WTC11 (cell line): ENCODE results near the gene ATPAF1.

ENCODE experiments used
- ATF3 ChIP-seq: sonication (generic); formaldehyde crosslinking; conservative IDR thresholded peaks from 2 replicates; pipeline ENCODE4 v1.8.1; 2022; ENCODE audit warnings: mild to moderate bottlenecking, missing genetic modification reagents
- ATF6 ChIP-seq: sonication (generic); formaldehyde crosslinking; IDR thresholded peaks from 2 replicates; pipeline ENCODE4 v1.8.1; 2023; ENCODE audit warnings: mild to moderate bottlenecking, missing genetic modification reagents
- CREB1 ChIP-seq: sonication (generic); formaldehyde crosslinking; IDR thresholded peaks from 2 replicates; pipeline ENCODE4 v1.8.0; 2023; ENCODE audit warnings: mild to moderate bottlenecking, missing genetic modification reagents
- CTCF ChIP-seq: fragments of 200-600 bp; IDR thresholded peaks from 2 replicates; pipeline ENCODE4 v1.8.0; 2022; ENCODE audit warnings: antibody characterized with exemption
- ERG ChIP-seq: fragments of 250-450 bp; sonication (Bioruptor Pico); IDR thresholded peaks from 2 replicates; pipeline ENCODE4 v1.8.0; 2021; ENCODE audit warnings: mild to moderate bottlenecking
- IRF2 ChIP-seq: sonication (generic); formaldehyde crosslinking; IDR thresholded peaks from 2 replicates; pipeline ENCODE4 v1.8.0; 2022; ENCODE audit warnings: low read depth, missing genetic modification reagents, borderline replicate concordance
- MLX ChIP-seq: sonication (generic); formaldehyde crosslinking; IDR thresholded peaks from 2 replicates; pipeline ENCODE4 v1.8.1; 2023; ENCODE audit warnings: mild to moderate bottlenecking, missing genetic modification reagents, moderate library complexity
- TCF7 ChIP-seq: sonication (generic); formaldehyde crosslinking; IDR thresholded peaks from 2 replicates; pipeline ENCODE4 v1.8.0; 2022; ENCODE audit warnings: mild to moderate bottlenecking, low read depth, missing genetic modification reagents, moderate library complexity
- ZNF121 ChIP-seq: sonication (generic); formaldehyde crosslinking; IDR thresholded peaks from 2 replicates; pipeline ENCODE4 v1.8.0; 2023; ENCODE audit warnings: missing genetic modification reagents
- ZNF396 ChIP-seq: fragments of 250-450 bp; sonication (Bioruptor Pico); IDR thresholded peaks from 2 replicates; pipeline ENCODE4 v1.8.0; 2021; ENCODE audit warnings: mild to moderate bottlenecking, moderate library complexity, borderline replicate concordance
- ZNF423 ChIP-seq: fragments of 250-450 bp; sonication (Bioruptor Pico); IDR thresholded peaks from 2 replicates; pipeline ENCODE4 v2.1.2; 2022; ENCODE audit warnings: mild to moderate bottlenecking, moderate library complexity
- ZNF512 ChIP-seq: sonication (generic); formaldehyde crosslinking; IDR thresholded peaks from 2 replicates; pipeline ENCODE4 v1.8.1; 2022; ENCODE audit warnings: missing genetic modification reagents, borderline replicate concordance
- ZSCAN18 ChIP-seq: fragments of 250-450 bp; sonication (Bioruptor Pico); IDR thresholded peaks from 2 replicates; pipeline ENCODE4 v2.1.2; 2022; ENCODE audit warnings: mild to moderate bottlenecking, moderate library complexity

GRCh38 chr1:46692811-46693770 is 24.9 kb upstream of the ATPAF1 start:
- TF ChIP-seq ATF3 (CRISPR knock-in tag) = no peak
- TF ChIP-seq ERG (CRISPR knock-in tag) = no peak
- TF ChIP-seq ZNF121 (CRISPR knock-in tag) = no peak
- no peak for TF ChIP-seq ZNF423
- no peak for TF ChIP-seq CTCF
- no peak for TF ChIP-seq ZNF512
- TF ChIP-seq MLX (CRISPR knock-in tag) = no peak
- TF ChIP-seq CREB1 = no peak
- TF ChIP-seq ZSCAN18 (CRISPR knock-in tag) = no peak
- no peak for TF ChIP-seq ATF6 (CRISPR knock-in tag)
- no peak for TF ChIP-seq IRF2 (CRISPR knock-in tag)
- TF ChIP-seq ZNF396 (CRISPR knock-in tag) = no peak
- TF ChIP-seq TCF7 (CRISPR knock-in tag) = no peak
